Ammon's horn (tissue), 1 donor: ENCODE measurements around the gene MN1.

Experiments used
- DNase-seq: peaks from one replicate; pipeline ENCODE4 v3.0.0-alpha.2; 2016; ENCODE audit warnings: low spot score

MN1 gene

GRCh38 chr22:27827604-27828587 lies 26.3 kb upstream of the MN1 start:
- DNase-seq, result no peak

GRCh38 chr22:27825174-27825573 lies 23.6 kb upstream of the MN1 start:
- no peak for DNase-seq

- DNase-seq, result no peak
Measured at GRCh38 chr22:27823221-27823620, 21.7 kb upstream of the MN1 start.

GRCh38 chr22:27820896-27821866 lies 19.6 kb upstream of the MN1 start:
- no peak for DNase-seq

GRCh38 chr22:27816552-27816951 lies 15.0 kb upstream of the MN1 start:
- DNase-seq, result no peak

GRCh38 chr22:27815826-27816530 lies 14.4 kb upstream of the MN1 start:
- DNase-seq, result no peak

GRCh38 chr22:27814993-27815392 lies 13.4 kb upstream of the MN1 start:
- DNase-seq, result no peak

- no peak for DNase-seq
Measured at GRCh38 chr22:27811778-27812177, 10.2 kb upstream of the MN1 start.

GRCh38 chr22:27810609-27811151 lies 9.1 kb upstream of the MN1 start:
- no peak for DNase-seq

- no peak for DNase-seq
Measured at GRCh38 chr22:27809700-27810608, 8.4 kb upstream of the MN1 start.

GRCh38 chr22:27809226-27809603 lies 7.7 kb upstream of the MN1 start:
- DNase-seq, result no peak

- no peak for DNase-seq
Measured at GRCh38 chr22:27808451-27809225, 7.1 kb upstream of the MN1 start.

GRCh38 chr22:27805841-27806240 lies 4.3 kb upstream of the MN1 start:
- no peak for DNase-seq

GRCh38 chr22:27804470-27805297 lies 3.1 kb upstream of the MN1 start:
- peak; percentile 90 for DNase-seq

GRCh38 chr22:27803841-27804415 lies 2.4 kb upstream of the MN1 start:
- DNase-seq, result no peak

- DNase-seq, result no peak
Measured at GRCh38 chr22:27802346-27803073, 954 bp upstream of the MN1 start.

- DNase-seq, result no peak
Measured at GRCh38 chr22:27801202-27801615, 347 bp downstream of the MN1 start.
